ENCODE data around the gene SEMA5A. TPM values are rescaled to one million over a fixed set of nuclear protein-coding genes. Genes with fewer than 3 reads are reported as not detected.

The SEMA5A gene
- total RNA-seq, 1 donor from 2014 or later = 13.8 TPM

- H3K36me3 ChIP-seq (ENCODE audit: insufficient read depth, low read length) = no peaks in the 10 kb centered on the region
- H3K27ac ChIP-seq (ENCODE audit: low read depth, low read length) = no peak overlapping the region
- DNase-seq (ENCODE audit: low read depth) = no peak
- no peaks in the 10 kb centered on the region for H3K4me1 ChIP-seq (ENCODE audit: insufficient read depth, low read length)
- Mint-ChIP-seq H3K27ac (ENCODE audit: unreplicated experiment) (no peak overlapping the region), H3K4me1 (ENCODE audit: low read depth, unreplicated experiment) (peaks cover 19% of the 10 kb centered on the region), H3K36me3 (ENCODE audit: low read depth, unreplicated experiment) (no peaks in the 10 kb centered on the region), H3K27me3 (ENCODE audit: low read depth, unreplicated experiment) (no peaks in the 10 kb centered on the region), H3K9me3 (ENCODE audit: unreplicated experiment) (no peaks in the 10 kb centered on the region), H3K4me3 (ENCODE audit: unreplicated experiment) (no peak overlapping the region)
- no peaks in the 10 kb centered on the region for H3K9me3 ChIP-seq (ENCODE audit: insufficient read depth, low read depth, low read length)
- H3K4me3 ChIP-seq (ENCODE audit: insufficient read depth, low read depth, low read length) = no peak overlapping the region
- H3K79me2 ChIP-seq (ENCODE audit: insufficient read depth, low read length) = no peaks in the 10 kb centered on the region
- H3K9ac ChIP-seq (ENCODE audit: low read length) = no peak overlapping the region
- no peak overlapping the region for H3K4me2 ChIP-seq (ENCODE audit: low read length)
- TF ChIP-seq, protein P1, sequence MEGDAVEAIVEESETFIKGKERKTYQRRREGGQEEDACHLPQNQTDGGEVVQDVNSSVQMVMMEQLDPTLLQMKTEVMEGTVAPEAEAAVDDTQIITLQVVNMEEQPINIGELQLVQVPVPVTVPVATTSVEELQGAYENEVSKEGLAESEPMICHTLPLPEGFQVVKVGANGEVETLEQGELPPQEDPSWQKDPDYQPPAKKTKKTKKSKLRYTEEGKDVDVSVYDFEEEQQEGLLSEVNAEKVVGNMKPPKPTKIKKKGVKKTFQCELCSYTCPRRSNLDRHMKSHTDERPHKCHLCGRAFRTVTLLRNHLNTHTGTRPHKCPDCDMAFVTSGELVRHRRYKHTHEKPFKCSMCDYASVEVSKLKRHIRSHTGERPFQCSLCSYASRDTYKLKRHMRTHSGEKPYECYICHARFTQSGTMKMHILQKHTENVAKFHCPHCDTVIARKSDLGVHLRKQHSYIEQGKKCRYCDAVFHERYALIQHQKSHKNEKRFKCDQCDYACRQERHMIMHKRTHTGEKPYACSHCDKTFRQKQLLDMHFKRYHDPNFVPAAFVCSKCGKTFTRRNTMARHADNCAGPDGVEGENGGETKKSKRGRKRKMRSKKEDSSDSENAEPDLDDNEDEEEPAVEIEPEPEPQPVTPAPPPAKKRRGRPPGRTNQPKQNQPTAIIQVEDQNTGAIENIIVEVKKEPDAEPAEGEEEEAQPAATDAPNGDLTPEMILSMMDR (IDR thresholded peaks at IDR 0.05; ENCODE audit: insufficient read depth, low read depth, low read length) = no peak
- no peaks in the 10 kb centered on the region for H3K27me3 ChIP-seq (ENCODE audit: insufficient read depth, low read length)
- no peak for FAIRE-seq
- no peak overlapping the region for H2AFZ ChIP-seq (ENCODE audit: low read depth, low read length)
- no peaks in the 10 kb centered on the region for H4K20me1 ChIP-seq (ENCODE audit: insufficient read depth, low read length)
Measured at GRCh38 chr5:9230355-9230754, 315.5 kb downstream of the SEMA5A start.

- Histone ChIP-seq H4K20me1 (ENCODE audit: insufficient read depth, low read length) (no peaks in the 10 kb centered on the region), H3K27ac (ENCODE audit: low read depth, low read length) (no peak overlapping the region), H3K27me3 (ENCODE audit: insufficient read depth, low read length) (no peaks in the 10 kb centered on the region), H3K9me3 (ENCODE audit: insufficient read depth, low read depth, low read length) (no peaks in the 10 kb centered on the region), H3K36me3 (ENCODE audit: insufficient read depth, low read length) (no peaks in the 10 kb centered on the region), H2AFZ (ENCODE audit: low read depth, low read length) (no peak overlapping the region), H3K79me2 (ENCODE audit: insufficient read depth, low read length) (no peaks in the 10 kb centered on the region), H3K4me2 (ENCODE audit: low read length) (no peak overlapping the region), H3K4me3 (ENCODE audit: insufficient read depth, low read depth, low read length) (no peak overlapping the region), H3K4me1 (ENCODE audit: insufficient read depth, low read length) (no peaks in the 10 kb centered on the region), H3K9ac (ENCODE audit: low read length) (no peak overlapping the region)
- FAIRE-seq (no peak), DNase-seq (ENCODE audit: low read depth) (no peak)
- Mint-ChIP-seq H3K27ac (ENCODE audit: unreplicated experiment) (no peak overlapping the region), H3K36me3 (ENCODE audit: low read depth, unreplicated experiment) (no peaks in the 10 kb centered on the region), H3K4me3 (ENCODE audit: unreplicated experiment) (no peak overlapping the region), H3K27me3 (ENCODE audit: low read depth, unreplicated experiment) (no peaks in the 10 kb centered on the region), H3K9me3 (ENCODE audit: unreplicated experiment) (no peaks in the 10 kb centered on the region), H3K4me1 (ENCODE audit: low read depth, unreplicated experiment) (peaks cover 6% of the 10 kb centered on the region)
- TF ChIP-seq, protein P1 (IDR thresholded peaks at IDR 0.05; ENCODE audit: insufficient read depth, low read depth, low read length) = no peak
- no peak for TF ChIP-seq EZH2 (IDR thresholded peaks at IDR 0.05; ENCODE audit: insufficient read depth, low read length)
Measured at GRCh38 chr5:9226016-9226536, 319.8 kb downstream of the SEMA5A start.

GRCh38 chr5:9222054-9222976, 323.6 kb downstream of the SEMA5A start:
- Histone ChIP-seq H3K36me3 (ENCODE audit: insufficient read depth, low read length) (no peaks in the 10 kb centered on the region), H2AFZ (ENCODE audit: low read depth, low read length) (no peak overlapping the region), H3K79me2 (ENCODE audit: insufficient read depth, low read length) (no peaks in the 10 kb centered on the region), H3K9ac (ENCODE audit: low read length) (no peak overlapping the region), H4K20me1 (ENCODE audit: insufficient read depth, low read length) (no peaks in the 10 kb centered on the region), H3K9me3 (ENCODE audit: insufficient read depth, low read depth, low read length) (no peaks in the 10 kb centered on the region), H3K27ac (ENCODE audit: low read depth, low read length) (no peak overlapping the region), H3K4me2 (ENCODE audit: low read length) (no peak overlapping the region), H3K27me3 (ENCODE audit: insufficient read depth, low read length) (no peaks in the 10 kb centered on the region), H3K4me3 (ENCODE audit: insufficient read depth, low read depth, low read length) (no peak overlapping the region), H3K4me1 (ENCODE audit: insufficient read depth, low read length) (no peaks in the 10 kb centered on the region)
- H3K27ac Mint-ChIP-seq (ENCODE audit: unreplicated experiment) = no peak overlapping the region
- H3K27me3 Mint-ChIP-seq (ENCODE audit: low read depth, unreplicated experiment) = no peaks in the 10 kb centered on the region
- no peaks in the 10 kb centered on the region for H3K9me3 Mint-ChIP-seq (ENCODE audit: unreplicated experiment)
- TF ChIP-seq, protein P1 (IDR thresholded peaks at IDR 0.05; ENCODE audit: insufficient read depth, low read depth, low read length) = no peak
- no peak for TF ChIP-seq EZH2 (IDR thresholded peaks at IDR 0.05; ENCODE audit: insufficient read depth, low read length)
- no peak for DNase-seq (ENCODE audit: low read depth)
- no peaks in the 10 kb centered on the region for H3K36me3 Mint-ChIP-seq (ENCODE audit: low read depth, unreplicated experiment)
- no peak overlapping the region for H3K4me3 Mint-ChIP-seq (ENCODE audit: unreplicated experiment)
- peaks cover 6% of the 10 kb centered on the region for H3K4me1 Mint-ChIP-seq (ENCODE audit: low read depth, unreplicated experiment)
- FAIRE-seq = no peak

Measured in astrocyte (in vitro differentiated cells and primary cell).